HepG2 (cell line): ENCODE data around the gene DIPK1C. TPM values are rescaled to one million over a fixed set of nuclear protein-coding genes. Genes with fewer than 3 reads are reported as not detected.

Source experiments
- SMC3 ChIP-seq: IDR thresholded peaks from 2 replicates; pipeline ENCODE4 v1.6.1; 2011; ENCODE audit warnings: low read length, improper control_type of control experiment
- STAG1 ChIP-seq: sonication (generic); formaldehyde crosslinking; IDR thresholded peaks from 2 replicates; pipeline ENCODE4 v1.4.0; 2020; ENCODE audit warnings: missing genetic modification reagents
- TAF1 ChIP-seq: sonication (generic); formaldehyde crosslinking; IDR thresholded peaks from 2 replicates; pipeline ENCODE4 v1.4.0; 2020; ENCODE audit warnings: missing genetic modification reagents
- TEAD3 ChIP-seq: optimal IDR thresholded peaks from 2 replicates; pipeline ENCODE3; 2016; ENCODE audit warnings: borderline replicate concordance
- ZNF33B ChIP-seq: sonication (generic); formaldehyde crosslinking; IDR thresholded peaks from 2 replicates; pipeline ENCODE4 v1.5.1; 2020; ENCODE audit warnings: mild to moderate bottlenecking, missing genetic modification reagents
- ZNF687 ChIP-seq: sonication (generic); formaldehyde crosslinking; IDR thresholded peaks from 2 replicates; pipeline ENCODE4 v1.5.1; 2020; ENCODE audit warnings: mild to moderate bottlenecking, missing genetic modification reagents, moderate library complexity
- polyA plus RNA-seq, 8 experiments: library from polyadenylated mRNA; depleted of rRNA in 3 of 8; stranded (reverse) in 7 of 8; unstranded in 1 of 8; fragments of >200 nt; fragmentation: Illumina TruSeq in 4 of 8; extraction: Trizol in 4 of 8; gene quantifications; 2 replicates each; pipeline versions ENCODE4 v1.2.1 to v1.2.3, GENCODE V29; 2011 to 2016; ENCODE audit warnings: low read depth in 4 of 8, missing spikeins in 1 of 8, mixed read lengths in 1 of 8; ENCODE audit not compliant: insufficient read depth in 1 of 8
- total RNA-seq, 5 experiments: library from RNA; depleted of rRNA; stranded (reverse); fragments of >200 nt; fragmentation: Illumina TruSeq; extraction: Trizol; gene quantifications; 2 replicates each; pipeline ENCODE4 v1.2.3, GENCODE V29; 2016; ENCODE audit warnings: low read depth in 1 of 5
- TF ChIP-seq, protein P1 (sequence below): sonication (generic); formaldehyde crosslinking; IDR thresholded peaks from 2 replicates; pipeline ENCODE4 v1.4.0; 2020; ENCODE audit warnings: missing genetic modification reagents

The DIPK1C gene
- total and polyA plus RNA-seq, 2 of the 13 experiments (the other 11 are each of a cell fraction or from before 2014, with no cell fraction given), result 1.8 TPM; not detected in 1

GRCh38 chr18:74476140-74476539 is 19.0 kb upstream of the DIPK1C start (continued):
- TF ChIP-seq ZNF33B (CRISPR knock-in tag) (no peak), TEAD3 (CRISPR knock-in tag) (no peak), SMC3 (peak; percentile 59), ZNF687 (no peak), STAG1 (CRISPR knock-in tag) (peak; percentile 71), TAF1 (CRISPR knock-in tag) (no peak)
- TF ChIP-seq, protein P1, sequence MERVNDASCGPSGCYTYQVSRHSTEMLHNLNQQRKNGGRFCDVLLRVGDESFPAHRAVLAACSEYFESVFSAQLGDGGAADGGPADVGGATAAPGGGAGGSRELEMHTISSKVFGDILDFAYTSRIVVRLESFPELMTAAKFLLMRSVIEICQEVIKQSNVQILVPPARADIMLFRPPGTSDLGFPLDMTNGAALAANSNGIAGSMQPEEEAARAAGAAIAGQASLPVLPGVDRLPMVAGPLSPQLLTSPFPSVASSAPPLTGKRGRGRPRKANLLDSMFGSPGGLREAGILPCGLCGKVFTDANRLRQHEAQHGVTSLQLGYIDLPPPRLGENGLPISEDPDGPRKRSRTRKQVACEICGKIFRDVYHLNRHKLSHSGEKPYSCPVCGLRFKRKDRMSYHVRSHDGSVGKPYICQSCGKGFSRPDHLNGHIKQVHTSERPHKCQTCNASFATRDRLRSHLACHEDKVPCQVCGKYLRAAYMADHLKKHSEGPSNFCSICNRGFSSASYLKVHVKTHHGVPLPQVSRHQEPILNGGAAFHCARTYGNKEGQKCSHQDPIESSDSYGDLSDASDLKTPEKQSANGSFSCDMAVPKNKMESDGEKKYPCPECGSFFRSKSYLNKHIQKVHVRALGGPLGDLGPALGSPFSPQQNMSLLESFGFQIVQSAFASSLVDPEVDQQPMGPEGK (CRISPR knock-in tag), result peak; percentile 38; the same call in 1 of the 2 replicates
